Measurements from ENCODE around the gene FDPS.

The FDPS gene

DNA sequence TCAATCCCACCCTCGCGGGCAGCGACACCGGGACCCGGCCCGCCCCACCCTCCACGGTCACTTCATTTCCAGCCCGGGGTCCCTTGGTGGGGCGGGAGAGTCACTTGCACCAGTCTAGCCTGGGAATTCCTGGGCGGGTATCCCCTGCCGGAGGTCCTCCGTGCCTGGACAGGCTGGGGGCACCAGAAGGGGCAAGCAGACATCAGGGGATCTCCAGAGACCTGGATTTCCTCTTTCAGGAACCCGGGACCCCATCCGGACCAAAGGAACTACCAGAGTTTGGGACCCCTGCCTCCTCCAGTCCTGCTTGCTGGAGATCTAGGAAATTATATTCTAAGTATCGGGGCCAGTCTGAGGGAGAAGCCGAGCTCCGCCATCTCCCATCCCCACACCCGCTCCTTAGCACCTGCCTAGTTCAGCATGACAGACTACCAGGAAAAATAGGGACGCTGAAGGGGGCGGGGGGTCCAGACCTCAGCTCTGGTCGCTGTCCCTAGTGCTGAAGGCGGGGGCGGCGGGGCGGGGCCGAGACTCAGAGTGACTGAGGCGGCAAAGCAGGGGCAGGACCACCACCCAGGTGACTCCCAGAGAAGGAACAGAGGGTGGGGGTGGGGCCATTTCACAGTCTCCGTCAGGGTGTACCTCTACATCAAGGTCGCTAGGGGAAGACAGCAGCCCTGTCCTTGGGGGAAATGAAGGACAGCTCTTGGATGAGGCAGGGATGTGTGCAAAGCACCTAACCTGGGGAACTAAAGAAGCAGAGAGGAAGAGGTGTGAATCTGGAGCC, 30.6 kb upstream of the FDPS start:
- H3K4me3 ChIP-seq: peak overlapping the region; percentile 78
- DNase-seq (ENCODE audit: low spot score): no peak
- TF ChIP-seq, protein P1, sequence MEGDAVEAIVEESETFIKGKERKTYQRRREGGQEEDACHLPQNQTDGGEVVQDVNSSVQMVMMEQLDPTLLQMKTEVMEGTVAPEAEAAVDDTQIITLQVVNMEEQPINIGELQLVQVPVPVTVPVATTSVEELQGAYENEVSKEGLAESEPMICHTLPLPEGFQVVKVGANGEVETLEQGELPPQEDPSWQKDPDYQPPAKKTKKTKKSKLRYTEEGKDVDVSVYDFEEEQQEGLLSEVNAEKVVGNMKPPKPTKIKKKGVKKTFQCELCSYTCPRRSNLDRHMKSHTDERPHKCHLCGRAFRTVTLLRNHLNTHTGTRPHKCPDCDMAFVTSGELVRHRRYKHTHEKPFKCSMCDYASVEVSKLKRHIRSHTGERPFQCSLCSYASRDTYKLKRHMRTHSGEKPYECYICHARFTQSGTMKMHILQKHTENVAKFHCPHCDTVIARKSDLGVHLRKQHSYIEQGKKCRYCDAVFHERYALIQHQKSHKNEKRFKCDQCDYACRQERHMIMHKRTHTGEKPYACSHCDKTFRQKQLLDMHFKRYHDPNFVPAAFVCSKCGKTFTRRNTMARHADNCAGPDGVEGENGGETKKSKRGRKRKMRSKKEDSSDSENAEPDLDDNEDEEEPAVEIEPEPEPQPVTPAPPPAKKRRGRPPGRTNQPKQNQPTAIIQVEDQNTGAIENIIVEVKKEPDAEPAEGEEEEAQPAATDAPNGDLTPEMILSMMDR (IDR thresholded peaks at IDR 0.05): no peak
- H3K27ac ChIP-seq: peak overlapping the region; percentile 41 to 78

DNA sequence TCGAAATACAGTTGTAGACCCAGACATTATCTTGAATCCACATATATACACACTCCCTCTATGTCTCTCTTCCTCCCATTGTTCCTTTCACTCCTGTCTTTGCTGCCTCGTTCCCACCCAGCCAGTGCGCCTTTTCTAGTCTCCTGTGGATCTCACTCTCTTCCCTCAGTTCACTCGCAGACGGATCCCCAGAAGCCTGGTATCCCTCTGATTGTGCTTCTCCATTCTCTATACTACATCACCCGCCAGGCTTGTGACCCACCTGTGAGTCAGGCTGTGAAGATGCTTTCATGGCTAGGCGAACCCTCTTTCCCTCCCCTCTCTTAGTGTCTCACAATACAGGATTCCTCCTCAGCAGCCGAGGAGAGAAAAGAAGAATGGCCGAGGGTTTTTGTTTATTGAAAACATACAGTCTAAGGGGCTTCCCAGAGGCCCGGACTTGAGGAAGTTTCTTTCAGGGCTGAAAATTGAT, 29.9 kb upstream of the FDPS start:
- DNase-seq (ENCODE audit: low spot score): no peak
- Histone ChIP-seq H3K4me3 (peak overlapping the region; percentile 78), H3K27ac (no peak overlapping the region)
- TF ChIP-seq, protein P1 (IDR thresholded peaks at IDR 0.05): no peak

DNA sequence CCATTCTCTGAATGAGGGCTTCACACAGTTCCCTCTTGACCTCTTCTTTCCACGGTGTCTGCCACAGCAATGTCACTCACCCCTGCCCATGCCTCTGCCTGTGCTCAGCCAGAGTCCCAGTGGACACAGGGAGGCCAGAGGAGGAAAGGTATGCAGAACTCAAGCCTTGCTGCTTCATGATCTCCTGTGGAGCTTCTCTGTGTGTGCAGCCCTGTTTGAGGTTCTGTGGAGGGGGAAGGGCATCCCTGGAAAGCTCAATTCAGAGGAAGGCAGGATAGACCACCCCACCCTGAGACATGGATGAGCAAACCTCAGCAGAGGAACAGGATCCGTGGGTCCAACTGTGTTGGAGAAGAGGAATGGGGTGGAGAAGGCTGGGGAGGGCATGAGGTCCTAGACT, 29.4 kb upstream of the FDPS start:
- TF ChIP-seq, protein P1 (IDR thresholded peaks at IDR 0.05): no peak
- no peak for DNase-seq (ENCODE audit: low spot score)
- H3K27ac ChIP-seq: no peak overlapping the region

DNA sequence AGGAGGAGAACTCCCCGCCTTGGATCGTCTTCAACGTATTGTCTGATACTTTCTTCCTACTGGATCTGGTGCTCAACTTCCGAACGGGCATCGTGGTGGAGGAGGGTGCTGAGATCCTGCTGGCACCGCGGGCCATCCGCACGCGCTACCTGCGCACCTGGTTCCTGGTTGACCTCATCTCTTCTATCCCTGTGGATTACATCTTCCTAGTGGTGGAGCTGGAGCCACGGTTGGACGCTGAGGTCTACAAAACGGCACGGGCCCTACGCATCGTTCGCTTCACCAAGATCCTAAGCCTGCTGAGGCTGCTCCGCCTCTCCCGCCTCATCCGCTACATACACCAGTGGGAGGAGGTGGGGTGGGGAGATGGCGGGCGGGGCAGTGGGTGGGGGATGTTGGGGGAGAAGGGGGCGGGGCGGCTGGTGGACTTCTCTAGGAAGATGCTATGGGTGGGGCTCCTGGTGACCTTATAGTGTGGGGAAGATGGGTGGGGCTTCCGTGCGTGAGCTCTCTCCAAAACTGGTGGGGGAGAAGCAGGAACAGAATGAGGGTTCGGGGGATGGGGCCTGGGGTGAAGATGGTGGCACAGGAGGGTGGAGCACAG, 26.1 kb upstream of the FDPS start:
- H3K4me3 ChIP-seq: no peak overlapping the region
- TF ChIP-seq, protein P1 (IDR thresholded peaks at IDR 0.05): no peak
- H3K27ac ChIP-seq: no peak overlapping the region
- DNase-seq (ENCODE audit: low spot score): no peak

More for the DNA sequence above, 29.4 kb upstream of the FDPS start:
- no peak overlapping the region for H3K4me3 ChIP-seq

DNA sequence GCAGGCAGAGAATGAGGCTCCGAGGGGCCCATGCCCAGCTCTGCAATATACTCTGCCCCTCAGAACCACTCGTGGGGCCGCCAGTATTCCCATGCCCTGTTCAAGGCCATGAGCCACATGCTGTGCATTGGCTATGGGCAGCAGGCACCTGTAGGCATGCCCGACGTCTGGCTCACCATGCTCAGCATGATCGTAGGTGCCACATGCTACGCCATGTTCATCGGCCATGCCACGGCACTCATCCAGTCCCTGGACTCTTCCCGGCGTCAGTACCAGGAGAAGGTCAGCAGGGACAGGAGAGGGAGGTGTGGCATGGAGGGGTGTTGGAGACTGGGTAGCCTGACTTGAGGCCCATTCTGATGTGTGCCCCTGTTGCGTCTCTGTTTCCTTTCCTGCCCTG, 24.2 kb upstream of the FDPS start:
- TF ChIP-seq, protein P1 (IDR thresholded peaks at IDR 0.05): no peak
- no peak overlapping the region for H3K27ac ChIP-seq
- H3K4me3 ChIP-seq: no peak overlapping the region
- no peak for DNase-seq (ENCODE audit: low spot score)

DNA sequence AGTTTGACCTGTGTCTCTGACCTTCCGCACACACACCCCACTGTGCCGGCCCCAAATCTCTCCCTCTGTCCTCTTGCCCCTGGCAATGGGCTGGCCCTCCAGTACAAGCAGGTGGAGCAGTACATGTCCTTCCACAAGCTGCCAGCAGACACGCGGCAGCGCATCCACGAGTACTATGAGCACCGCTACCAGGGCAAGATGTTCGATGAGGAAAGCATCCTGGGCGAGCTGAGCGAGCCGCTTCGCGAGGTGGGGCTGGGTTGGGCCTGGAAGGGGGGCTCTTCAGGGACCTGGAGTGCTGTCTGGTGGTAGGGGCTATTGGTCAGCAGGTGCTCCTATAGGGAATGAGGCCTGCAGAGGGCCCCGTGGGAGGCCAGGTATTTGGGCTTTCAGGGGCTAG, 23.6 kb upstream of the FDPS start:
- TF ChIP-seq, protein P1 (IDR thresholded peaks at IDR 0.05): no peak
- DNase-seq (ENCODE audit: low spot score): no peak
- Histone ChIP-seq H3K27ac (no peak overlapping the region), H3K4me3 (no peak overlapping the region)

DNA sequence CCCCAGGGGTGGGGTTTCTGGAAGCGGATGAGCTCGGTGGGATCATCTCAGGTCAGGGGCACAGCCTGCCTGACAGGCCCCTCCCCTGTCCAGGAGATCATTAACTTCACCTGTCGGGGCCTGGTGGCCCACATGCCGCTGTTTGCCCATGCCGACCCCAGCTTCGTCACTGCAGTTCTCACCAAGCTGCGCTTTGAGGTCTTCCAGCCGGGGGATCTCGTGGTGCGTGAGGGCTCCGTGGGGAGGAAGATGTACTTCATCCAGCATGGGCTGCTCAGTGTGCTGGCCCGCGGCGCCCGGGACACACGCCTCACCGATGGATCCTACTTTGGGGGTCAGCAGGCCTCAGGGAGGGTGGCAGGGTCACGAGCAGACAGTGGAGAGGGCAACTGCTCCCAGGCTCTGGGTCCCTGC, 23.0 kb upstream of the FDPS start:
- DNase-seq (ENCODE audit: low spot score): no peak
- TF ChIP-seq, protein P1 (IDR thresholded peaks at IDR 0.05): no peak
- Histone ChIP-seq H3K27ac (no peak overlapping the region), H3K4me3 (no peak overlapping the region)

Measured in coronary artery (tissue), 2 donors.